AG09309 (cell line): ENCODE data around the gene TRMT6.

Experiments used
- DNase-seq: peaks from one replicate; pipeline ENCODE4 v3.0.0-alpha.2; 2010; ENCODE audit warnings: low read depth
- H3K4me3 ChIP-seq: 2 replicates; pipeline ENCODE4 v1.5.1; 2011; ENCODE audit warnings: mild to moderate bottlenecking, low read depth, low read length, moderate library complexity; ENCODE audit not compliant: control insufficient read depth
- CTCF ChIP-seq: IDR thresholded peaks from 2 replicates; pipeline ENCODE4 v1.5.1; 2011; ENCODE audit warnings: mild to moderate bottlenecking, low read depth, low read length, inconsistent platforms; ENCODE audit not compliant: insufficient read depth, control insufficient read depth; ENCODE audit errors: missing control alignments

TRMT6 gene

GRCh38 chr20:5987383-5987782 is 37.0 kb upstream of the TRMT6 start:
- DNase-seq: no peak
- TF ChIP-seq CTCF: no peak
- no peak overlapping the region for H3K4me3 ChIP-seq

DNA sequence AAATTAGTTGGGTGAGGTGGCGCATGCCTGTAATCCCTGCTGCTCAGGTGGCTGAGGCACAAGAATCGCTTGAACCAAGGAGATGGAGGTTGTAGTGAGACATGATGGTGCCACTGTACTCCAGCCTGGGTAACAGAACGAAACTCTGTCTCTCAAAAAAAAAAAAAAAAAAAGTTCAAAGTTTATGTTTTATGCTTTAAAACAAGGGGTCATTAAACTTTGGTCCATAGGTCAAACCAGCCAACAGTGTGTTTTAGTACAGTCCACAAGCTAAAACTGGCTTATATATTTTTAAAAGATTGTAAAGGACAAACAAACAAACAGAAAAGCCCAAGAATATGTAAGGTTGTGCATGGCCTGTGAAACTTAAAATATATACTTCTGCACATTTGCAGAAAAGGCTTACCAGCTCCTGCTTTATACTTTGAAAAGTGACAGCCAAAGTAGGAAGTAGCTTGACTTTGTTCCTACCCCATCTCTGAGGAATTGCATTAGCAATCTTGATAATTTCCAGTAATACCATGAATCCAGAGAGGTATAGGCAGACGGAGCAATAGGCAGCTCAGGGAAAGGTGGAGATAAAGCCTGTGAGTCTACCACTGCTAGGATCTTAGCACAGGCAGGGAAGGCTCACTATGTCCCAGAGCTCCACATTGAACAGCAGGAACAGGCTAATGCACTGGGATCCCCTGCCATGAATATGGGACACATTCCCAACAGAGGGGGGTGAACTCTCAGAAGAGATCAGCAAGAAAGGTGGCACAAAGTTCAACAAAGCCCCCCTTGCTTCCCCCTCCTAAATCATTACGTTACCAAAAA is 30.6 kb upstream of the TRMT6 start:
- TF ChIP-seq CTCF: no peak
- no peak overlapping the region for H3K4me3 ChIP-seq
- DNase-seq: no peak

GRCh38 chr20:5979801-5980200 is 29.5 kb upstream of the TRMT6 start:
- DNase-seq: no peak
- no peak overlapping the region for H3K4me3 ChIP-seq
- no peak for TF ChIP-seq CTCF

DNA sequence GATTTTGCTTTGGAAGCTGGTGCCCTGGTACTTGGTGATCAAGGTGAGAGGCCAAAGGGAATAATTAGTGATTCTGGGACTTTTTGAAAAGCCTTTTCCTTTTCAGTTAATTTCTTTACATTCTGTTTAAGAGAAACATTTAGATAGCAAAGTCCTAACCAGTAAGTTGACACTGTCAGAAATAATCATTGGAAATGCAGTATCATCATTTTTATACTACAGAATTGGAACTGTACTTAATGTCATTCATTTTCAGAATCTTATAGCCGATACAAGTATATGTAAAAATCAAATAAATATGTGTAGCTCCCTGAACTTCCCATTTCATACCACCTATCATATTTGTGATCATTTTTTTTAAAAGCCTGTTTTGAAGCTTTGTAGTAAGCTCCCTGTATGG is 27.6 kb upstream of the TRMT6 start:
- no peak for DNase-seq
- no peak overlapping the region for H3K4me3 ChIP-seq
- TF ChIP-seq CTCF: no peak

- DNase-seq: no peak
- TF ChIP-seq CTCF: no peak
- no peak overlapping the region for H3K4me3 ChIP-seq
These were observed 26.9 kb upstream of the TRMT6 start for GRCh38 chr20:5977223-5977622.

DNA sequence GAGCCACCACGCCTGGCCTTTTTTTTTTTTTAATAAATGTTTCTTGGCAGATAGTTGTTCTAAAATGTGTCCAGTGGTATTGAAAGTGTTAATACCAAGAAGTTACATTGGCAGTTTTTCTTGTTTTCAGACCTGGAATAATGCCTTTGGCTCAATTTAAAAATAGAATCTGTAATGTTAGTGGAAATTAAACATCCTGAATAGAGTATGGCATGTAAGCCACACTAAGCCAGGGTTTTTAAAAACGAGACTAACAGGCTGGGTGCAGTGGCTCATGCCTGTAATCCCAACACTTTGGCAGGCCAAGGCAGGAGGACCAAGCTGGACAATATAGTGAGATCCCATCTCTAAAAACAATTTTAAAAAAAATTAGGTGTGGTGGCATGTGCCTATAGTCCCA is 25.4 kb upstream of the TRMT6 start:
- no peak for DNase-seq
- H3K4me3 ChIP-seq: no peak overlapping the region
- no peak for TF ChIP-seq CTCF
